GM21717 (cell line): Measurements from ENCODE around the gene TRPC4.
"Not testable (repeated sequence)": the region's sequence is repeated elsewhere in the genome, so short reads cannot be mapped to it uniquely, and the experiment has no call there.

Source experiments
- ATAC-seq: cut with Tn5 transposase; IDR thresholded peaks from one replicate; pipeline ENCODE4 v1.9.1; 2021; ENCODE audit warnings: mild to moderate bottlenecking, moderate library complexity; ENCODE audit not compliant: unreplicated experiment

Gene TRPC4

DNA sequence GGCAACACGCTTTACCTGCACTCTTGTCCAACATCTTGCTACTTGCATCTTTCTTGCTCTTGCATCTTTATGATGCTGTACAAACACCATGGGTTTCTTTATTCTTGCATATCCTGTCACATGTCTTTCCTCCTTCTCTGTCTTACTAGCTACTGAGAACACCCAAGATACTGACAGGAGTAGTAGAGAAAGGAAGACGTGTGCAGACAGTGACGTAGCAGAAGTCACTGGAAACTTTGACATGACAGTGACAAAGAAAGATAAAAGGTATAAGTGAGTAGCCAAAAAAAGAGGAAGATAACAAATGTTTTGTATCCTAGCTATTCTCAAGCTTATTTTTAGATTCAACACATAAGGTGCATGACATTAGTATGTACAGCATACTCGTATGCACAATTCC, 34.2 kb downstream of the TRPC4 start:
- ATAC-seq = no peak

DNA sequence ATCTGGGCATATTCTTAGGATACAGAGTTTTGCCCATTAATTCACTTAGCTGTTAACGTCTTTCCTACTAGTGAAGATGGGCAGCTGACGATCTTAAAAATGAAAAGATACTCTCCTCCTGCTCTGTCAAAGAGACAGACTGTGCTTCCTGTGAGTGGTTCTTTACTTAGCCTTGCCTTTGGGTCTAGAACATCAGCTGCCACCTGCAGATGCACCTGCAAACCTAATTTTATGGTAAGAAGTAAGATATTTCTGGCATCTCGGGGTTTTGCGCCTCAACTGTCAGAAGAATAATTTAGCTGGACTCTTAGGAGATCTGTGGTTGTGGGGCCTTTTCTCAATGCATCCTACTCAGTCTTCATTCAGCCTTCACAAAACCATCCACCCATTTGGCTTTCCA, 36.2 kb downstream of the TRPC4 start:
- ATAC-seq = no peak

DNA sequence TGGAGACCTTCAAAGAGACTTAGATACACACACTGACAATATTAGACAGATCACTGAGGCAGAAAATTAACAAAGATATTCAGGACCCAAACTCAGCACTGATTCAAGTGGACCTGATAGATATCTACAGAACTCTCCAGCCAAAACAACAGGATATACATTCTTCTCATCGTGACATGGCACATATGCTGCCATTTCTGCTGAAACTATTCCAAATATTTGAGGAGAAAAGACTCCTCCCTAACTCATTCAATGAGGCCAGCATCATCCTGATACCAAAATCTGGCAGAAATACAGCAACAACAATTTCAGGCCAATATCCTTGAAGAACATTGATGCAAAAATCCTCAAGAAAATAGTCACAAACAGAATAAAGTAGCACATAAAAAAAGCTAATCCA, 53.3 kb downstream of the TRPC4 start:
- no peak for ATAC-seq

DNA sequence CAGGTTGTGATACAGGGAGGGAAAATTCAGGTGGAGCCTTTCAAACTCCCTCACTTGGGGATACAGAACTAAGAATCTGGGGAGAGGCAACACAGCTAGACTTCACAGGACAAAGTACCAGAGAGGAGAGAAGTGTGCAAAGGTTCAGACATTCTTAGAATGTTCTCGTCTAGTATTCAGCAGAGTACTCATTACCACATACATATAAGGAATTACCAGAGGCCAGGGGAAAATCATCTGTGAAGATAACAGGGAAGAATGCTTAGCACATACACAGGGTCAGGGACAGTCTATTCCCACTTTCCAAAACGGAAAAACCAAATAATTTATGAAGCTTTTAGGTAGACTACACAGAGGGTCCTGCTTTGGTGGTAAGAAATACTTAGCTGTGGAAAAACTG, 58.1 kb downstream of the TRPC4 start:
- no peak for ATAC-seq

DNA sequence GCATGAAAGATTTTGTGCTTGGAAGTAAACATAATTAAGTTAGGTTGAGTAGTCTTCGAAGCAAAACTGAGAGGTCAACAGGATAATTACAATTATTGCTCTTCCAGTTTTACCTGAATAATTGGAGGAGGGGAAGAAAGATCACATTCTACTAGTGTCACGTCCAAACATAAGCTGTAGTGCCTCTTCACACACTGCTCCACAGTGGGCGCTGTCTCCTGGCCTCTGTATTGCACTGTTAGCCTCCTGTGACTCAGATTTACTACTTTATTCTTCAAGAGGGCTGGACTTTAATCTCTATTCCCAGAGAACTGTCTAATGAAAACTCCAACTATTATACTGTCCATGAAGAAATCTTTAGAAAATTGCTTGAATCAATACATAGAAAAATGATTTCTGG, 62.9 kb downstream of the TRPC4 start:
- ATAC-seq = no peak

DNA sequence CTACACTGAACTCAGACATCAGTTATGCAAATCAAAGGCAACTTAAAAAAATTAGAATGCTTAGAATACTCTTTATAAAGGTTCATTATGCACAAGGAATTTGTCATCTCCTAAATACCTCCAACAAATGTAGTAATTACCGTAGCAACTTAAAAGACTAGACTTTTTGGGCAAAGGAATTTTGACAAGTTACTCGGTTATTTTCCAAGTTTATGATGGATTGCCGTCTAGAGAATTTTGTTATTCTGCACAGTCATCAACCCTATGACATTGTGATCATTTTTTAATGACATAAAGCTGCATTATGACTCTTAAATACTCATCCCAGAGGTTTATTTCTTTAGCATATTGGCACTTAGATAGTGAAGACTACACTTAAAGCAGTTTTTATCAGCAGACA, 71.9 kb downstream of the TRPC4 start:
- ATAC-seq = no peak

- ATAC-seq = not testable (repeated sequence)
These were observed 72.8 kb downstream of the TRPC4 start for GRCh38 chr13:37796795-37797194.

GRCh38 chr13:37795326-37795725, 74.2 kb downstream of the TRPC4 start:
- ATAC-seq = no peak

GRCh38 chr13:37791699-37792098, 77.9 kb downstream of the TRPC4 start:
- ATAC-seq = no peak

GRCh38 chr13:37788346-37788745, 81.2 kb downstream of the TRPC4 start:
- ATAC-seq = no peak

DNA sequence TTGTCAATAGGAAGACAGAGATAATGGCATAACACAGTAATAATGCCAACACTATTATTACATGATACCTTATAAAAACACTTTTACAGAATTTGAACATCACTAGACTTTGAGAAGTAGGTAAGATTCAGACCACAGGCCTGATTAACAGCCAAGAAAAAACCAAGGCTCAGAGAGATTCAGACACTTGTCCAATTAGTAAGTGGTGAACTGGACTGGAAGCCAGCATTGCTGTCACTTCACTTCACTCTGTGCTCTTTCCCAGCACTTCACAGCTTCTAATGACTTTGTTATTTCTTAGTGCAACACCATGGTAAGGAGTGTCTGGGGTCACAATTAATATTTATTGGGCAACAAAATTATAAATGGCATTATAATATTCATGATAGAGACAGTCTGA, 91.9 kb downstream of the TRPC4 start:
- ATAC-seq = no peak

GRCh38 chr13:37775871-37776270, 93.7 kb downstream of the TRPC4 start:
- ATAC-seq = no peak

- no peak for ATAC-seq
These were observed 96.9 kb downstream of the TRPC4 start for GRCh38 chr13:37772644-37773043.

- no peak for ATAC-seq
These were observed 100.0 kb downstream of the TRPC4 start for GRCh38 chr13:37769545-37769944.

DNA sequence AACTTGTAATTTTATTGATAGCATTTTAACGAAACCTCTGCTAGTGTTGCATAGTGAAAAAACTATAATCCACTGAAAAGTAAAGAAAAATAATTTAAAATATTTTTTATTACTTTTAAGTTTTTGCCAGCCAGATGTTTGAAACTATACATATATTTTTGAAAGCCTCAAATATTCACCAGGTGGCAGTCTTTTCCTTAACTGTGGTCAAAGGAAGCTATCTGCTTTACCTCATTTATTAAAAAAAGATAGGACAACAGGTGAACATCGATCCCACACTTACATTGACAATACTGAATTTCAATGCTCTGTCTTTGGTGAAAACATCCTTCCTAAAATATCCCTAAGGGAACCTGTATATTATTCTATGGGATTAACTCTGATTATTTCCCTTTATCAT, 100.5 kb downstream of the TRPC4 start:
- ATAC-seq = no peak

DNA sequence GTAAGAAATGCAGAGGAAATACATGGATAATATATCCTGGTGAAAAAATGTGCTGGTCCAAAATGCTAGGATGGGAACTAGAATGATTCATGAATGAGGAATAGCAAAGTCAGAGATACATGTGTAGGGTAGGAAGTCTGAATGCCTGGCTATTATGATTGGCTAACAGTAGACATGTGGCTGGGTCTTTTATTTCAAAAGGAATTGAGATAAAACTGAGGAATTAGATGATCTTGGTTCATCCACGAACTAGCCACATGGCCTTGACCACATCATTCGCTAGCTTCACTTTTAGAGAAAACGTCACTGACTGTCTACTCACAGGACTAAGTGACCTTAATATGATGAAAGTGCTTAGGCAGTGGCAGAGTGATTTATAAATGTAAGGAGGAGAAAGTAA, 103.1 kb downstream of the TRPC4 start:
- ATAC-seq = no peak

GRCh38 chr13:37755349-37755748, 114.2 kb downstream of the TRPC4 start:
- no peak for ATAC-seq

DNA sequence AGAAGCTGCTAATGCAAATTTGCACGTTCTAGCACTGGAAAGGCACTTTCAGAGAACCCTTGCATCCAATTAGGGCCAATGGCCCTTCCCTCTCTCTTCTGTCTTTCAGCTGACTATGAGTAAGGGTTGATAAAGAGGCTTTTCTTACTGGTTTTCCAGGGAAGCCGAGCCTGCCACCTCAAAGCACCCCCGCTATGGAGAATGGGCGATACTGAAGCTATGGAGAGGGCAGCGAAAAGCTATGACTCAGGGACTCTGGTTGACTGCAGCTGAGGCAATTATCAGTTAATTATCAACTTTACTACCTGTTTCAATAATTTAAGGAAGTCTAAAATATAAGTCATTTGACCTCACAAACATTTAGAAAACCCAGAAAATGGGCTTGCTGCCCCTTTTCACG, 115.8 kb downstream of the TRPC4 start:
- no peak for ATAC-seq

GRCh38 chr13:37752146-37752545, 117.4 kb downstream of the TRPC4 start:
- ATAC-seq = no peak

DNA sequence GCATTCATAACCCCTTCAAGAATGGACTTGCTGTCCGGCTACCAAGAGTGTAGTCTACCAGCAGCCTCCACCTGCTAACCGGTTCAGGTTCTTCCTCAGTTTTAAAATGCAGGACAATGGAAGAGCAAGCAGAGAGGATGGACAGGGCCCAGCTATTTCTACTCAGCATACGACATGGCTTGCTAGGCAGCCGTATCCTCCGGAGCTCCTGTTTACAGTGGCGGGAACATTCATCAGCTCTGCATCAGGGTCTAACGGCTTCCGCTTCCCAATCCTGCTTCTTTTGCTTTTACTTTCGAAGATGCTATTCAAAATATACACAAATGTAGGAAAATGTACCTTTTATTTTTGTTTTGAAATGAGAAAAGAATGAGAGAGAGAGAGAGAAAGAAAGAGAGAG, 118.5 kb downstream of the TRPC4 start:
- no peak for ATAC-seq

DNA sequence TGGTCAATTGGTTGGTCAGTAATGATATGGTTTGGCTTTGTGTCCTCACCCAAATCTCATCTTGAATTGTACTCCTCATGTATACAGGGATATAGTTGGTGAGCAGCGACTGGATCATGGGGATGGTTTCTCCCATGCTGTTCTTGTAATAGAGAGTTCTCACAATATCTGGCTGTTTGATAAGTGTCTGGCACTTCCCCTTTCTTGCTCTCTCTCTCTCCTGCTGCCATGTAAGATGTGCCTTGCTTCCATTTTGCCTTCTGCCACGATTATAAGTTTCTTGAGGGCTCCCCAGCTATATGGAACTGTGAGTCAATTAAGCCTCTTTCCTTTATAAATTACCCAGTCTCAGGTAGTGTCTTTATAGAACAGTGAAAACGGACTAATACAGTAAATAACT, 120.7 kb downstream of the TRPC4 start:
- no peak for ATAC-seq

GRCh38 chr13:37747071-37747612, 122.4 kb downstream of the TRPC4 start:
- ATAC-seq = no peak

- ATAC-seq = no peak
These were observed 128.0 kb downstream of the TRPC4 start for GRCh38 chr13:37741536-37741935.

- ATAC-seq = no peak
These were observed 133.5 kb downstream of the TRPC4 start for GRCh38 chr13:37736045-37736444.
